Prostate gland (tissue), 2 donors: ENCODE measurements around the gene NPIPB9. TPM values are rescaled to one million over a fixed set of nuclear protein-coding genes. Genes with fewer than 3 reads are reported as not detected.
"Not testable (repeated sequence)": the region's sequence is repeated elsewhere in the genome, so short reads cannot be mapped to it uniquely, and the experiment has no call there.

Source experiments
- DNase-seq: peaks from one replicate; pipeline ENCODE4 v3.0.0-alpha.2; 2019; ENCODE audit warnings: low spot score
- H3K27ac ChIP-seq, 2 donors: fragments of 200-600 bp; sonication (generic); 2 replicates each; pipeline ENCODE4 v1.5.1; 2017 to 2019
- H3K27me3 ChIP-seq: fragments of 200-600 bp; sonication (generic); replicated peaks from 2 replicates; pipeline ENCODE4 v1.5.1; 2019; ENCODE audit not compliant: insufficient read depth
- H3K36me3 ChIP-seq, 2 donors: fragments of 200-600 bp; sonication (generic); 1 replicate in 1 of 2; 2 replicates in 1 of 2; pipeline versions ENCODE4 v1.5.1 to v1.8.1; 2017 to 2019
- H3K4me1 ChIP-seq: fragments of 200-600 bp; sonication (generic); replicated peaks from 2 replicates; pipeline ENCODE4 v1.5.1; 2019
- H3K4me3 ChIP-seq, 2 donors: fragments of 200-600 bp; sonication (generic); 2 replicates each; pipeline ENCODE4 v1.5.1; 2017 to 2019
- H3K9me3 ChIP-seq: fragments of 200-600 bp; sonication (generic); 2 replicates; pipeline ENCODE4 v1.5.1; 2017
- CTCF ChIP-seq, 4 experiments: fragments of 200-600 bp in 2 of 4; fragments of 450-650 bp in 2 of 4; sonication (generic) in 2 of 4; IDR thresholded peaks; 1 replicate in 3 of 4; 2 replicates in 1 of 4; pipeline ENCODE4 v1.5.1; 2016 to 2019; ENCODE audit warnings: antibody characterized with exemption in 4 of 4, mild to moderate bottlenecking in 2 of 4, moderate library complexity in 2 of 4
- POLR2A ChIP-seq: fragments of 450-650 bp; IDR thresholded peaks from one replicate; pipeline ENCODE4 v1.6.1; 2016; ENCODE audit warnings: antibody characterized with exemption, mild to moderate bottlenecking
- POLR2AphosphoS5 ChIP-seq: sonication (generic); formaldehyde crosslinking; IDR thresholded peaks from one replicate; pipeline ENCODE4 v1.6.1; 2017; ENCODE audit warnings: antibody characterized with exemption
- WGBS: methylation state at CpG from one replicate; pipeline ENCODE4 v1.1.5; 2018; 5-methylcytosine and 5-hydroxymethylcytosine counted together
- intact Hi-C: fragments of 100-400 bp; cut with DNase I; formaldehyde crosslinking; loops from one replicate; pipeline ENCODE4 v1.14.2; 2022
- total RNA-seq, 2 donors: library from RNA; depleted of rRNA; stranded (reverse); fragments of >200 nt; gene quantifications; one replicate each; pipeline ENCODE4 v1.1.0, GENCODE V29; 2016

NPIPB9 gene
- total RNA-seq, 2 donors from 2014 or later, result 6.2 TPM; not detected in 1

- H3K4me1 ChIP-seq, H3K4me3 ChIP-seq, intact Hi-C loops, H3K27me3 ChIP-seq, H3K36me3 ChIP-seq, DNase-seq, H3K9me3 ChIP-seq, H3K27ac ChIP-seq: not testable (repeated sequence)
- no CpG with 5 or more reads among the region's 48 CpGs for WGBS
Measured at GRCh38 chr16:28750469-28751067, 1.0 kb upstream of the NPIPB9 start.

DNA sequence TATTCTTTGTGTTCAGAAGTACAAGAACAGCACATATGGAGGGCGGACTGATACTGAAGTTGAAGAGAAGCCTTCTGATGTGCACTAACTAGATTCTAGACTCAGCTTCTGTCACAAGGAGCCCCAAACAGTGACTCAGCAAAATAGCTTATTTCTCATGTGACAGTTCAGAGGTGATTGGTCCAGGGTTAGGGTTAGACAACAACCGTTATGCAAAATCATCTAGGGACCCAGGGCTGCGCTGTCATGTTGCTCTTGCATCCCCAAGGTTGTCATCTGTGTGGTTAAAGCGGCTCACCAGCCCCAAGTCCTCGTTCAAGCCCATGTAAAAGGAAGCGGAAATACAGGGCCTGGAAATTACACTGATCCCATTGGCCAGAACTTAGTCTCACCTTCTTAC is 30.1 kb downstream of the NPIPB9 start:
- H3K9me3 ChIP-seq, DNase-seq, H3K27me3 ChIP-seq, H3K4me1 ChIP-seq, H3K4me3 ChIP-seq, H3K27ac ChIP-seq, intact Hi-C loops, H3K36me3 ChIP-seq: not testable (repeated sequence)
- no CpG with 5 or more reads among the region's 6 CpGs for WGBS

DNA sequence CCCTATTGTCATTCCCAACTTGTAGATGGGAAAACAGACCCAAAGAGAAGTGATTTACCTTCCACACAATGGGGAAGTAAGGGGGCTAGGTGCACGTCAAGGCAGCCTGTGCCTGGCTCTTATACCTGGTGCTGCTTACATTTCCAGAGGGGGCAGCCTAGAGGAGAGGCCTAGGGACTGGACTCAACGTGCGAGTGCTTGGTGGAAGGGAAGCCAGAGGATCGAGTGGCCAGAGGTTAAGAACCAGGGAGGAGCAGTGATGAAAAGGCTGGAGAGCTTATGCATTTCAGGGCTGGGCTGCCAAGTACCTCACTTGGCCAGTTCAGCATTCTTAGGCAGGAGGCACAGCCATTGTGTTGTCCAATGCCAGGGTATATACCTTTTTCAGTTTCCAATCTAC is 30.8 kb downstream of the NPIPB9 start:
- not testable (repeated sequence) for H3K4me3 ChIP-seq, H3K27me3 ChIP-seq
- no CpG with 5 or more reads among the region's 4 CpGs for WGBS

DNA sequence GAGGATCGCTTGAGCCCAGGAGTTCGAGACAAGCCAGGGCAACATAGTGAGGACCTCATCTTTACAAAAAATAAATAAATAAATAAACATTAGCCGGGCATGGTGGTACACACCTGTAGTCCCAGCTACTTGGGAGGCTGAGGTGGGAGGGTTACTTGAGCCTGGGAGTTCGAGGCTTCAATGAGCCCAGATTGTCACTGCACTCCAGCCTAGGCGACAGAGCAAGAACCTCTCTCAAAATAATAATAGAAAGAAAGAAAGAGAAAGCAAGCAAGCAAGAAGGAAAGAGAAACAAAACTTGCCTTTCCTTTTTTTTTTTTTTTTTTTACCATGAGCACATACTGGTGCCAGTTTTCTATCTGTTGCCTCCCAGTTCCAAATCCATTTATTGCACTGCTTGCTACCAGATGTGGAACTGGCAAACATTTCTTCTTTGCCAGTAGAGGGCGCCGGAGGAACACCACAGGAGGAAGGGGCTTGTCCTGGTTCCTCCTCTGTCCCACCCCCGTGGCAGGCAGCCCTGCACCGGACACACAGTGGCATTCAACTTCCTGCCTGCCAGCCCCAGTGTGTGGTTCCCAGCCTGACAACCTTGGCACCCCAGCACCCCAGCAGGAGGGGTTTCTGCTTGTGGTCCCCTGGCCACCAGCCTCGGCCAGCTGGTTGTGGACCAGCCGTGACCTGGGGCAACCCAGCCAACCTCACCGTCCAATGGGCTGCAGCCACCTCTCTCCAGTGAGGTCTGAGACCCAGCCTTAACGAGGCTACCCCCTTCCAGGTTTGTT is 50.8 kb downstream of the NPIPB9 start:
- intact Hi-C loops, H3K9me3 ChIP-seq, H3K4me3 ChIP-seq, H3K4me1 ChIP-seq, H3K27me3 ChIP-seq, H3K27ac ChIP-seq, H3K36me3 ChIP-seq: not testable (repeated sequence)
- peak; percentile 79 for DNase-seq
- WGBS, result 44% methylated on average over 8 of the region's 13 CpGs
- TF ChIP-seq CTCF (IDR thresholded peaks at IDR 0.05), result peak in 3 of 4 experiments; percentile 25 to 56 (median 35)

More for the DNA sequence above, 30.8 kb downstream of the NPIPB9 start:
- H3K36me3 ChIP-seq, H3K4me1 ChIP-seq, intact Hi-C loops, DNase-seq, H3K9me3 ChIP-seq, H3K27ac ChIP-seq: not testable (repeated sequence)

GRCh38 chr16:28807445-28808120 is 56.0 kb downstream of the NPIPB9 start:
- H3K4me3 ChIP-seq, H3K27ac ChIP-seq, intact Hi-C loops, H3K9me3 ChIP-seq, H3K27me3 ChIP-seq, DNase-seq, H3K36me3 ChIP-seq, H3K4me1 ChIP-seq: not testable (repeated sequence)
- WGBS, result no CpG with 5 or more reads among the region's 11 CpGs

DNA sequence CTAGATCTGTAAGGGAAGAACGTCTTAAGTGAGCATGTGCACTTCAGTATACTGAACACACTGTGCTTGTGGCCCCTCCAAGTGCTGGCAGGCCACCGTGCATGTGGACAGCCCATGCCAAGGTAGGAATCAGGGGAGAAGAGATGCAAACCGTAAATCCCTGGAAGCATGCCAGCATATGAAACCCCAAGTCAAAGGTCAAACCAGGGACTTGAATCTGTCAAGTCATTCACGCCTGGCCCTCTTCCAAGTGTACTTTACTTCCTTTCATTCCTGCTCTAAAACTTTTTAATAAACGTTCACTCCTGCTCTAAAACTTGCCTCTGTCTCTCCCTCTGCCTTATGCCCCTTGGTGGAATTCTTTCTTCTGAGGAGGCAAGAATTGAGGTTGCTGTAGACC is 68.4 kb downstream of the NPIPB9 start:
- H3K4me3 ChIP-seq, result no peak overlapping the region
- H3K27me3 ChIP-seq, result no peaks in the 10 kb centered on the region
- no peaks in the 10 kb centered on the region for H3K36me3 ChIP-seq
- intact Hi-C loops, result loop anchor here (5.0 kb wide), 1 partner anchor 127 kb away; no protein-coding TSS in a partner anchor
- peaks cover under 1% of the 10 kb centered on the region for H3K4me1 ChIP-seq
- TF ChIP-seq POLR2AphosphoS5 (no peak), CTCF (IDR thresholded peaks at IDR 0.05) (no peak), POLR2A (no peak)
- no peak for DNase-seq
- WGBS, result 82% methylated on average over 5 of the region's 5 CpGs
- no peak overlapping the region for H3K27ac ChIP-seq
- H3K9me3 ChIP-seq, result no peaks in the 10 kb centered on the region

GRCh38 chr16:28820546-28820945 is 69.0 kb downstream of the NPIPB9 start:
- not testable (repeated sequence) for H3K9me3 ChIP-seq, H3K4me3 ChIP-seq, H3K4me1 ChIP-seq, H3K36me3 ChIP-seq, H3K27me3 ChIP-seq, H3K27ac ChIP-seq, DNase-seq
- WGBS, result 95% methylated on average over 13 of the region's 13 CpGs
- intact Hi-C loops, result loop anchor here (5.0 kb wide), 1 partner anchor 127 kb away; no protein-coding TSS in a partner anchor
